Common myeloid progenitor, CD34-positive (primary cell): ENCODE results near the gene SPOCK2.

Source experiments
- CTCF ChIA-PET: fragments of 350-600 bp; sonication (Branson Sonifier 250); formaldehyde crosslinking; loops from one replicate; lab custom pipeline; 2021; ENCODE audit warnings: antibody characterized with exemption; lab: Charles Lee
- POLR2A ChIA-PET: fragments of 350-600 bp; sonication (Branson Sonifier 250); formaldehyde crosslinking; loops from one replicate; lab custom pipeline; 2021; ENCODE audit warnings: antibody characterized with exemption; lab: Charles Lee
- DNase-seq, 3 donors: peaks; one replicate each; pipeline versions ENCODE4 v3.0.0 to v3.0.0-alpha.2; 2013
- H3K27ac ChIP-seq, 2 experiments: 1 replicate in 1 of 2; 2 replicates in 1 of 2; pipeline ENCODE4 v1.7.0; 2013; ENCODE audit warnings: inconsistent platforms in 2 of 2, low read length in 2 of 2, mild to moderate bottlenecking in 2 of 2, low read depth in 1 of 2, moderate library complexity in 1 of 2; ENCODE audit not compliant: severe bottlenecking in 2 of 2, insufficient read depth in 1 of 2, poor library complexity in 1 of 2
- H3K27me3 ChIP-seq, 5 experiments: replicated peaks in 2 of 5; 1 replicate in 3 of 5; 2 replicates in 2 of 5; pipeline versions ENCODE4 v1.6.1 to v1.7.0; 2013; ENCODE audit warnings: low read length in 4 of 5, mild to moderate bottlenecking in 2 of 5, moderate library complexity in 2 of 5, inconsistent platforms in 1 of 5; ENCODE audit not compliant: insufficient read depth in 5 of 5, control insufficient read depth in 4 of 5
- H3K36me3 ChIP-seq, 4 experiments: 1 replicate in 2 of 4; 2 replicates in 2 of 4; pipeline versions ENCODE4 v1.6.1 to v1.7.0; 2013; ENCODE audit warnings: low read length in 3 of 4, control low read depth in 1 of 4, mild to moderate bottlenecking in 1 of 4; ENCODE audit not compliant: control insufficient read depth in 4 of 4, insufficient read depth in 4 of 4
- H3K4me1 ChIP-seq, 4 experiments: 1 replicate in 3 of 4; 2 replicates in 1 of 4; pipeline versions ENCODE4 v1.6.1 to v1.7.1; 2013; ENCODE audit warnings: low read length in 3 of 4, mild to moderate bottlenecking in 3 of 4, control low read depth in 1 of 4, inconsistent platforms in 1 of 4, moderate library complexity in 1 of 4; ENCODE audit not compliant: control insufficient read depth in 4 of 4, insufficient read depth in 4 of 4; ENCODE audit errors: control extremely low read depth in 1 of 4
- H3K4me3 ChIP-seq, 7 experiments: 1 replicate in 4 of 7; 2 replicates in 3 of 7; pipeline versions ENCODE4 v1.5.1 to v1.7.0; 2013; ENCODE audit warnings: mild to moderate bottlenecking in 7 of 7, low read length in 6 of 7, moderate library complexity in 6 of 7, inconsistent platforms in 2 of 7, low read depth in 2 of 7, control low read depth in 1 of 7; ENCODE audit not compliant: insufficient read depth in 4 of 7, control insufficient read depth in 1 of 7; ENCODE audit errors: extremely low read depth in 1 of 7
- H3K9me3 ChIP-seq, 5 experiments: 1 replicate in 4 of 5; 2 replicates in 1 of 5; pipeline versions ENCODE4 v1.6.1 to v1.7.1; 2013; ENCODE audit warnings: low read length in 4 of 5, mild to moderate bottlenecking in 2 of 5, inconsistent platforms in 1 of 5, low read depth in 1 of 5, moderate library complexity in 1 of 5; ENCODE audit not compliant: control insufficient read depth in 4 of 5, insufficient read depth in 2 of 5; ENCODE audit errors: control extremely low read depth in 1 of 5
- WGBS: methylation state at CpG from one replicate; pipeline ENCODE4 v1.1.5; 2013; ENCODE audit not compliant: insufficient coverage; 5-methylcytosine and 5-hydroxymethylcytosine counted together

SPOCK2 gene

DNA sequence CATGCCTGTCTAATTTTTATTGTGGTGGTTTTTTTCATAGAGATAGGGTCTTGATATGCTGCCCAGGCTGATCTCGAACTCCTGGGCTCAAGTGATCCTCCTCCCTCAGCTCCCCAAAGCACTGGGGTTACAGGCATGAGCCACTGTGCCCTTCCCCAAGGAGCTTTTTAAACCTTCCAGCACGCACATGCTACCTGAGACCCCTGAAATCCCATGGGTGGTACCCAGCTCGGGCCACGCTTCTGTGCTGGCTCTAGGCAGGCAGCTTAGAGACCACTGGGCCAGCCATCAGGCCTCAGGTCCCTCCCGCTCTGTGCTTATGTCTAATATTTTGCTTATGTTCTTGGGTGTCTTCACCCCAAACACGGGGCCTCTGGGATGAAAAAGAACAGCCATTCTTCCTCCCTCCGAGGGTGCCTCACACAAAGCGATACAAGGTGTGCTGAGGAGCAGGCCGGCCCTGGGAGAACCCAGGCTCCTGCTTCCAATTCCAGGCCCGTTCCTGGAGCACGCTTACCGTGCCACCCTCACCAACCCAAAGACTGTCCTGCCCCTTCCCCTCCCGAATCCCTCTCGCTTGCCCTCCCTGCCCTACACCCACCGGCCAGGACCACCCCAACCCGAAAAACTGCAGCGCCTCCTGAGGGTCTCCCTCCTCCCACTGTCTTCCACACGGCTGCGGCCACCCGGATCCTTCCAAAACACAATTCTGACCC, 10.9 kb downstream of the SPOCK2 start:
- Histone ChIP-seq H3K27me3 (no peaks in the 10 kb centered on the region), H3K9me3 (no peaks in the 10 kb centered on the region), H3K4me1 (peaks cover 0 to 42% (median 11%) of the 10 kb centered on the region in 4 experiments), H3K27ac (no peak overlapping the region), H3K36me3 (no peaks in the 10 kb centered on the region), H3K4me3 (no peak overlapping the region)
- CTCF ChIA-PET: interaction anchor here (1.2 kb wide), 1 partner anchor 12 kb away, joined by 4 read pairs; no protein-coding TSS in a partner anchor
- no peak for DNase-seq
- WGBS: 97% methylated on average over 16 of the region's 20 CpGs
- POLR2A ChIA-PET: no interaction called here

DNA sequence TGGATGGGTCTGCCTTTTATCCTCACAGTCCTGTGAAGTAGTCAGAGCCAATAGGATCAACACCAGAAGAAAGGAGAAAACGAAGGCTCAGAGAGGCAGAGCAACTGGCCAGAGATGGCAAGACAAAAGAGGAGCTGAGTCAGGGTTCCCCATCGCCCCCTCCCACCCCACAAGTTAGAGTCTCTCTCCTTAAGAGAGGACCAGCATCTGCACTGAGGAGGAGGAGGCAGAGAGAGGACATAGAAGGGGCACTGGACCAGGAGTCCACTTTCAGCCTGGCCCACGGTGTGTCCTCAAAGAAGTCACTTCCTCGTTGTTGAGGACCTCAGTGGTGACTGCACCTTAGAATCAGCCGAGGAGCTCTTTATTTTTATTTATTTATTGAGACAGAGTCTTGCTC, 11.6 kb downstream of the SPOCK2 start:
- WGBS: 93% methylated on average over 3 of the region's 5 CpGs
- ChIA-PET POLR2A (no interaction called here), CTCF (interaction anchor here (1.3 to 1.8 kb wide), 2 partner anchors 8 to 27 kb away, joined by 3 to 6 read pairs; no protein-coding TSS in a partner anchor)
- Histone ChIP-seq H3K4me1 (peaks cover 0 to 42% (median 11%) of the 10 kb centered on the region in 4 experiments), H3K27me3 (no peaks in the 10 kb centered on the region), H3K4me3 (no peak overlapping the region), H3K36me3 (no peaks in the 10 kb centered on the region), H3K27ac (no peak overlapping the region), H3K9me3 (no peaks in the 10 kb centered on the region)
- DNase-seq: no peak

DNA sequence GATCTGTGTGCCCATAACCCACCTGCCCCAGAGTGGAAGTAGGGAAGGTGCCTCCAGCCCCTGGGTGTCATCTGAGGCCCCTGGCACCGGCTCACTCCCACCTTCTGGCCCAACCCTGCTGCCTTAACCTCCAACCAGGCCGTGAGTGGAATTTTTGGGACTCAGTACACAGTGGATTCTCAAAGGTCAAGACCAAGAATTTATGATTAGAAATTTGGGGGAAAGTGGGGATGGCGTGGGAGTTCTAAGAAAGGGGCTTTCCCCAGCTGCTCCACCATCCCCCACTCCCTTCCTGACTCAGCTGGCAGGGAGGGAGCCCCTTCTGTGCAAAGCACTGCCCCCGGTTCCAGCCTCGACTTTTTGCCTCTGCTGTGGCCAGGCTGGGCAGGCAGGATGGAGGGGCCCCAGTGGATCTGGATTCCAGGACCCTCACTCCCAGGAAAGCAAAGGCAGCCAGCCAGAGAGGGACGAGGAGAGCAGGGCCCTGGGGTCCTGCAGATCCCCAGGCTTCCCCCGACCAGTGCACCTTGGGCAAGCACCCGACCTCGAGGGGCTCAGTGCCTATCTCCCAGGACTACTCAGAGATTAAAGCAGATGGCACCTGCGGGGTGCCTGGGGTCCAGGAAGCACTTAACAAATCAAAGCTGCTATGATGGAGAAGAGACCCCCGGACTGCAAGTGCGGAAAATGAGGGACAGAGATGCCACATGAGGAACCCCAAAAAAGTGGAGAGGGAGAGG, 12.8 kb downstream of the SPOCK2 start:
- Histone ChIP-seq H3K36me3 (no peaks in the 10 kb centered on the region), H3K4me3 (no peak overlapping the region), H3K9me3 (no peaks in the 10 kb centered on the region), H3K4me1 (peaks cover 0 to 51% (median 16%) of the 10 kb centered on the region in 4 experiments), H3K27me3 (no peaks in the 10 kb centered on the region), H3K27ac (no peak overlapping the region)
- ChIA-PET CTCF (interaction anchor here (0.5 to 1.8 kb wide), 3 partner anchors 9 to 79 kb away, joined by 3 to 6 read pairs (median 3); no protein-coding TSS in a partner anchor), POLR2A (no interaction called here)
- 75% methylated on average over 9 of the region's 12 CpGs for WGBS
- DNase-seq: no peak

DNA sequence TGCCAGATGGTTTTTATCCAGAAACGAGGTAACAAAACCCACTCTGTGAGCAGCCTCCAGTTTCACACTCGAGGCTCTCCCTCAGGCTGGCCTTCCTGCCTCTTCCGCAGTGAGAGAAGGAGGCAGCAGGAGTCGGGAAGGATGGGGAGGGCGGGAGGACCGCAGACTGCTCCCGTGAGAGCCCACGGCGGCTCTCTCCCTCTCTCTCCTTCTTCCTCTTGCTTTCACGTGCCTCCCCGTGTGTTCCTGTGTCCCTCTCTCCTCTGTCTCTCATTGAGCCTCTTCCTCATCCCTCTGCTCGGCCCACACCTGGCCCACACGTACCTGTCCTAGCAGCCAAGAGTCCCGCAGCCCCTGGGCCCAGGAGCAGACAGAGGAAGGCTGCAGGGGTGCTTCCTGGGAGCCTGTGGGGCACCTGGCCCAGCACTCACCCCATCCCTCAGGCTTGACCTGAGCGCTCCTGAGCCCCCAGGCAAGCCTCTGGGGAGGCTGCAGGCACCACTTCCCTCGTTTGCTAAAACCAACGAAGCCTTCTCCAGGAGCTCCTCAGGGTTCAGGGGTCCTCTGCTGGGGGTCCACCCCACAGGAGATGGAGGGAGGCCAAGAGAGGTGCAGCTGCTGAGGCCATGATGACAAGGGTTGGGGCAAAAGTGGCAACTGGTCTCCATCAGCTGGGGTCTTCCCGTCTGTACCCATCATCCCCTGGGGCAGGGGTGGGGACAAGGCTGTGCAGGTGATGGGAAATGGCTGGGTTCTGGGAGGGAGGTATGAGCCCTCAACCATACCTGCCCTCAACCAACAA, 13.6 kb downstream of the SPOCK2 start:
- CTCF ChIA-PET: interaction anchor here (0.6 to 1.8 kb wide), 2 partner anchors 25 to 109 kb away, joined by 3 to 6 read pairs; no protein-coding TSS in a partner anchor
- no peaks in the 10 kb centered on the region for H3K36me3 ChIP-seq

DNA sequence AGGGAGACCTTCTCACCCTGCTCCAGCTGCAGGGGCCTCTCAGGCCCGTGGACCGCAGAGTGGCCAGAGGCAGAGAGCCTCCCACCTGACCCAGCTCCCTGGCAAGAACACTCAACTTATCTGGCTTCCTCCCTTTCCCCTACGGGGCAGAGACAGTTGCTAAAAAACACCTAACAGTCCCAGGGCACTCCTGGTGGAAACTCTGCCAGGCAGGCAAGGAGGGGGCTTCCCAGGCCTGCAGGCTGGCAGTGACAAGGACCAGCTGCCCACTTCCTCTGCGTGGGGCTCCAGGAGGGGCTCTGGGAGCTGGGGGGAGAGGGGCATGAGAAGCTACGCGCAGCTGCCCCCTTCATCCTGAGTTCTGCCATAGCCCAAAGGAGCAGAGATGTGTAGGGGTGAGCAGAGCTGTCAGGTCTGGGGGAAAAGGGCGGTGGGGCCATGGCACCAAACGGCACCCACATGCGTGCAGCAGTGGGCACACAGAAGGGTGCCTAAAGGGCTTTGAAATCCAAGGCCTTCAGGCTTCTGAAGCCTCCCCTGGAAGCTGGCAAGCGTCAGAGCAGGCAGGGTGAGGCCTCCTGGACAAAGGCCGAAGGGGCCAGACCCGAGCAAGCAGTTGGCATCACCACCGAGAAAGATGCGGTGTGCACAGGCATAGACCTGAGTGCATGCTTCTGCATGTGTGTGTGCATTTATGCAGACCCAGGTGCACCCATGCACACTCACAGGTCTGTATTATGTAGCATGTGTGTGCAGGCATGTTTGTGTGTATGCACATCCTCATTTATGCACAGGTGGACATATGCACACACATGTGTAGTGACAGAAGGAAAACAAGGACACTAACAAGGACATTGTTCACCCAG, 14.4 kb downstream of the SPOCK2 start:
- Histone ChIP-seq H3K9me3 (no peaks in the 10 kb centered on the region), H3K27ac (no peak overlapping the region), H3K36me3 (no peaks in the 10 kb centered on the region), H3K27me3 (no peaks in the 10 kb centered on the region), H3K4me1 (peaks cover 0 to 55% (median 22%) of the 10 kb centered on the region in 4 experiments), H3K4me3 (peak overlapping the region in 1 of 7 experiments; percentile 4)
- 54% methylated on average over 11 of the region's 14 CpGs for WGBS
- ChIA-PET POLR2A (no interaction called here), CTCF (no interaction called here)
- DNase-seq: peak in 2 of 3 donors; percentile 59 to 62

More for the DNA sequence above, 13.6 kb downstream of the SPOCK2 start:
- H3K4me3 ChIP-seq: no peak overlapping the region
- no peak for DNase-seq
- H3K27ac ChIP-seq: no peak overlapping the region
- peaks cover 0 to 58% (median 23%) of the 10 kb centered on the region in 4 experiments for H3K4me1 ChIP-seq
- no peaks in the 10 kb centered on the region for H3K9me3 ChIP-seq
- WGBS: 66% methylated on average over 14 of the region's 18 CpGs
- POLR2A ChIA-PET: no interaction called here
- H3K27me3 ChIP-seq: no peaks in the 10 kb centered on the region

DNA sequence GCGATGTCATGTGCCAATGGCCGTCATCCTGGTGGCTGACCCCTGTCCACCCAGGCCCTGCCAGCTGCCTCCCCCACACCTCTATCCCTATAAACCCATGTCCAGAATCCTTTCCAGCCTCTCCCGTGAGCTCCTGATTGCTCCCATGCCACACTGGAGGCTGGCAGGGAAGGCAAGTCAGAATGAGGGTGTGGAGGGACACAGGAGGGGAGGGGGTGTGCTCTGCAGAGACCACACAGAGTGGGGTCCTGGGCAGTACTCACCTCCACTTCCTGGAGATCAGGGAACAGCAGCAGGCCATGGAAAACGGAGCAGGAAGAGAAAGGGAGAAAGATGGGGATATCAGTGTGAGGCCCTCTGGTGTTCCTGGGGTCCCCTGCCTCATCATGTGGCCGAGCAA, 15.7 kb downstream of the SPOCK2 start:
- Histone ChIP-seq H3K4me1 (peaks cover 0 to 55% (median 22%) of the 10 kb centered on the region in 4 experiments), H3K36me3 (no peaks in the 10 kb centered on the region), H3K4me3 (no peak overlapping the region), H3K27me3 (no peaks in the 10 kb centered on the region), H3K27ac (no peak overlapping the region), H3K9me3 (no peaks in the 10 kb centered on the region)
- DNase-seq: no peak
- WGBS: 89% methylated on average over 1 of the region's 5 CpGs
- CTCF ChIA-PET: interaction anchor here (0.8 to 1.3 kb wide), 2 partner anchors 23 to 56 kb away, joined by 3 read pairs; no protein-coding TSS in a partner anchor
- POLR2A ChIA-PET: no interaction called here
